Thoracic aorta (tissue), 2 donors: ENCODE data around the gene NAA80. TPM values are rescaled to one million over a fixed set of nuclear protein-coding genes. Genes with fewer than 3 reads are reported as not detected.
A peak's percentile ranks its signal among the peaks of the same experiment; 100 is the strongest.

Experiments used
- ATAC-seq: fragments of 150-250 bp; one replicate; pipeline ENCODE4 v1.8.0; 2017; ENCODE audit warnings: low read depth; ENCODE audit not compliant: insufficient number of reproducible peaks, low FRiP score
- DNase-seq: peaks from one replicate; pipeline ENCODE4 v3.0.0-alpha.2; 2020; ENCODE audit warnings: low spot score
- H3K27ac ChIP-seq, 2 donors: fragments of 200-600 bp; sonication (generic); 1 replicate in 1 of 2; 2 replicates in 1 of 2; pipeline ENCODE4 v1.5.1; 2016; ENCODE audit warnings: mild to moderate bottlenecking in 2 of 2, moderate library complexity in 2 of 2
- H3K27me3 ChIP-seq: fragments of 200-600 bp; sonication (generic); replicated peaks from 2 replicates; pipeline ENCODE4 v1.6.0; 2016; ENCODE audit warnings: mild to moderate bottlenecking; ENCODE audit not compliant: insufficient read depth
- H3K36me3 ChIP-seq: fragments of 200-600 bp; sonication (generic); one replicate; pipeline ENCODE4 v1.5.1; 2016
- H3K4me1 ChIP-seq, 2 donors: fragments of 200-600 bp; sonication (generic); 1 replicate in 1 of 2; 2 replicates in 1 of 2; pipeline versions ENCODE4 v1.5.1 to v1.6.0; 2016; ENCODE audit warnings: low read depth in 2 of 2, mild to moderate bottlenecking in 1 of 2; ENCODE audit not compliant: control insufficient read depth in 1 of 2
- H3K4me3 ChIP-seq: fragments of 200-600 bp; sonication (generic); 2 replicates; pipeline ENCODE4 v1.5.1; 2016; ENCODE audit warnings: mild to moderate bottlenecking
- H3K9me3 ChIP-seq: fragments of 200-600 bp; sonication (generic); 2 replicates; pipeline ENCODE4 v1.5.1; 2016
- total RNA-seq, 2 donors: library from RNA; depleted of rRNA; stranded (reverse); fragments of >200 nt; gene quantifications; one replicate each; pipeline versions ENCODE4 v1.1.0 to v1.2.3, GENCODE V29; 2016
- TF ChIP-seq, protein P1 (sequence below): fragments of 200-600 bp; sonication (generic); IDR thresholded peaks from one replicate; pipeline ENCODE4 v1.5.1; 2019; ENCODE audit warnings: antibody characterized with exemption

The NAA80 gene
- total RNA-seq, 2 donors from 2014 or later = 8.3 to 8.7 TPM

DNA sequence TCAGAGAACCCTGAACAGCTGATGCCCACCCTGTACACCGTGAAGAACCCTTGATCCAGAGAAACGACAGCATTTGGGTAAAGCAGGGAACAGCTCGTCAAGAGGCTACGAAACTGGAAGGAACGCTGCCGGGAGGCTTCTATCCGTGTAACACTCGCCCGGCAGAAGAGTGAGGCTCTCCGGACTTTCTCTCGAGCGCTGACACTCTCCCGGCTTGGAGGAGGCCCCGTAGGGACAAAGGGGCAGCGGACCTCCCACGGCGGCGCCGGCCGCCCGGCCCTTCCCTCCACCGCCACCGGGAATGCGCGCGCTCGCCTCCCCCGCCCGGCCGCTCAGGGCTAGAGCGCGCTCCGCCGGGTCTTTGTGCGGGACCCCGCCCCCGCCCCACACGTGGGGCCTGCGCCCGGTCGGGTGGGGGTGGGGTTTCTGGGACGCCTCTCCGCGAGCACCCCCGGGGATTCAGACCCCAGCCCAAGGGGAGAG lies 21.7 kb upstream of the NAA80 start:
- ATAC-seq (peak; percentile 27), DNase-seq (no peak)
- Histone ChIP-seq H3K9me3 (no peaks in the 10 kb centered on the region), H3K27me3 (no peaks in the 10 kb centered on the region), H3K4me1 (peaks cover 26 to 44% of the 10 kb centered on the region in 2 donors), H3K27ac (peak overlapping the region; percentile 91 to 97), H3K36me3 (peaks cover 6% of the 10 kb centered on the region), H3K4me3 (peak overlapping the region; percentile 73)
- TF ChIP-seq, protein P1, sequence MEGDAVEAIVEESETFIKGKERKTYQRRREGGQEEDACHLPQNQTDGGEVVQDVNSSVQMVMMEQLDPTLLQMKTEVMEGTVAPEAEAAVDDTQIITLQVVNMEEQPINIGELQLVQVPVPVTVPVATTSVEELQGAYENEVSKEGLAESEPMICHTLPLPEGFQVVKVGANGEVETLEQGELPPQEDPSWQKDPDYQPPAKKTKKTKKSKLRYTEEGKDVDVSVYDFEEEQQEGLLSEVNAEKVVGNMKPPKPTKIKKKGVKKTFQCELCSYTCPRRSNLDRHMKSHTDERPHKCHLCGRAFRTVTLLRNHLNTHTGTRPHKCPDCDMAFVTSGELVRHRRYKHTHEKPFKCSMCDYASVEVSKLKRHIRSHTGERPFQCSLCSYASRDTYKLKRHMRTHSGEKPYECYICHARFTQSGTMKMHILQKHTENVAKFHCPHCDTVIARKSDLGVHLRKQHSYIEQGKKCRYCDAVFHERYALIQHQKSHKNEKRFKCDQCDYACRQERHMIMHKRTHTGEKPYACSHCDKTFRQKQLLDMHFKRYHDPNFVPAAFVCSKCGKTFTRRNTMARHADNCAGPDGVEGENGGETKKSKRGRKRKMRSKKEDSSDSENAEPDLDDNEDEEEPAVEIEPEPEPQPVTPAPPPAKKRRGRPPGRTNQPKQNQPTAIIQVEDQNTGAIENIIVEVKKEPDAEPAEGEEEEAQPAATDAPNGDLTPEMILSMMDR = no peak

DNA sequence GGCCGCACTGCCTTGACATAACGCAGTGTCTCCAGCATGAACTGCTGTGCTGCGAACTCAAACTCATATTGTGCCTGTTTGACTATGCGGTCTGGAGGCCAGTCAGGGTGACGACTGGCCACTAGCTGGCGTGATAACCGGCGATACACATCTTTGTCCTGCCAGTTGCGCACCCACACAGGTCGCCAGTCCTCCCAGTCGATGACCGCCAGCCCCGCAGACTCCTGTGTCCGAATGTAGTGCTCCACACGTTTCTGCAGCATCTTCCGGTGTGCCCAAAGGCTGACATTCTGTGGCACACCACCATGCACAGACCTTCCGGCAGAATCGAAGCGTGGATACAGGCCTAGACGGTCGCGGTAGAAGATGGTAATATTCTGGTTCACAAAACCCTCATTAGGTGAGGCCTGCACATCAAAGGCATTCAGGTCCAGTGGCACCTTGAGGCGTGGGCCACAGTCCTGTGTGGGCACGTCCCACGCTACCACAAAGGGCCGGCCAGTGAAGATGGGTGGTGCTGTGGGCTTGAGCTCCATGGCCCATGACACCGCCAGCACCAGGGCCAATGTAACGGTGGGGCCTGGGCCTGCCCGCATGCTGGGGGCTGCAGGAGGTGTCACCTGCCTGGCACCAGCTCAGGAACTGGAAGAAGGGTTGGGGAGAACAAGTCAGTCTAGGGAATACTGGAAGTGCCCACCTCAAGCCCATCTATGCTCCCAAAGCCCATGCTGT lies 20.9 kb upstream of the NAA80 start:
- TF ChIP-seq, protein P1 = no peak
- Histone ChIP-seq H3K4me1 (peaks cover 26 to 44% of the 10 kb centered on the region in 2 donors), H3K27ac (peak overlapping the region; percentile 91 to 97), H3K27me3 (no peaks in the 10 kb centered on the region), H3K4me3 (peak overlapping the region; percentile 73), H3K36me3 (peaks cover 4% of the 10 kb centered on the region), H3K9me3 (no peaks in the 10 kb centered on the region)
- ATAC-seq (no peak), DNase-seq (no peak)

DNA sequence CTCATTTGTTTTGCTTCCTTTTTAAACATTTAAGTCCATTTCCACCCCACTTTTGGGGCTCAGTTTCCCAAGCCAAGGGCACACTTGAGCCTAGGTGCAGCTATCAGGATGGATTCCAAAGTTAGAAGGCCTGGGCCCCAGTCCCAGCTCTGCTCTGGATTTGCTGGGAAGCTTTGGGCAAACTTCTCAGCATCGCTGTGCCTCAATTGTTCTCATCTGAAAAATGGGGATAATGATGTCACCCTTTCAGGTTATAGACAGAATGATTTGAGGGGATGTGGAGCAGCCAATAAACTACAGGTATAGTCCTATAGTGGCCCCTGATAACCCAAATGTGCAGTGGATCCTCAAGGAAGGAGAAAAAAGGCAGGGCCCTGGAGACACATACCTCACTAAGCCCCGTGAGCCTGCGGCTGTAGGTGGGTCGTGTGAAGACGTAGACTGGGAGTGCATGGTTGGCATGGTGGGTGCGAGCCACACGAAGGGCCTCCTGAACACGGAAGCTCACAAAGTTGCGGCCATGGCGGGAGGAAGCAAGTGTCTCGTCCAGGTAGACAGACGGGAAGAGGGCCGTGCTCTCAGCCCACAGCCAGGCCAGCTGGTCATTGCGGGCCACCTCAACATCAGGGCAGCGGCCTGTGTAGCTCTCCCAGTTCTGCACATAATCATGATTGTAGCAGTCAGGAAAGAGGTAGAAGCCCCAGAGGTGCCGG lies 20.1 kb upstream of the NAA80 start:
- Histone ChIP-seq H3K9me3 (no peaks in the 10 kb centered on the region), H3K36me3 (peaks cover 4% of the 10 kb centered on the region), H3K4me1 (peaks cover 26 to 44% of the 10 kb centered on the region in 2 donors), H3K27ac (no peak overlapping the region), H3K27me3 (no peaks in the 10 kb centered on the region), H3K4me3 (peak overlapping the region; percentile 73)
- DNase-seq = no peak
- TF ChIP-seq, protein P1 = no peak
- ATAC-seq = no peak

DNA sequence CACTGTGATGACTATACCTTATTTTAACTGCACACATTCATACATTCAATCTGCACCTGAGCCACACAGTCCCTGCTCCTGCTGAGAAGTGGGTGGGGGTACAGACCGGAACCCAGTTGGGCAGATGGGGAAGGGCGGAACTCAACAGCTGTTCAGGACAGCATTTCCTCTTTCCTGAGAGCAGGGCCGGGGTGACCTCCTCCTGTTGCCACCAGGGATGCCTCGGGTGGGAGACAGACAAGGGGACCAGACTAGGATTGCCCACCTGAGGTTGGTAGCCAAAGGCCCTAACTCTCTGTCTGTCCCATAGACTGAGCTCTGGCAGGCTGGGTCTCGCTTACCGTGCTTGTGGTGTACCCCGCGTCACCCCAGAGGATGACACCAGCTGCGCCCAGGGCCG lies 19.4 kb upstream of the NAA80 start:
- no peak overlapping the region for H3K27ac ChIP-seq
- H3K36me3 ChIP-seq = peaks cover 4% of the 10 kb centered on the region
- H3K4me3 ChIP-seq = no peak overlapping the region

DNA sequence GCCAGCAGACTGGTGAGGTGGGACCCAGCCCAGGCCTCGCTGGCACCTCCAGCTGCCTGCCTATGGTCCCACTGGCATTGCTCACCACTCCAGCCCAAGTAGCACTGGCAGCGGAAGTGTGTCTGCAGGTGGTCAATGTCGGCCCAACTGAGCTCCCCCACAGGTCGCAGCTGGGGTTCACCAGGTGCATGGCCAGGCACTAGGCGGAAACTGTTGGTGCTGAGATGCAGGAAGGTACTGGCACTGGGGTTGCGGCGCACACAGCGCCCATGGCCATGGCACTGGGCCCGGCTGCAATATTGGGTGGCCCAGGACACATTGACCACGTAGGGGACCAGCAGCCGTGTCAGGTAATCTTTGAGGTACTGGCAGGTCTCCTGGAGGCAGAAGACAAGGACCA lies 19.0 kb upstream of the NAA80 start:
- H3K27me3 ChIP-seq = no peaks in the 10 kb centered on the region
- peaks cover 26 to 39% of the 10 kb centered on the region in 2 donors for H3K4me1 ChIP-seq
- no peak overlapping the region for H3K27ac ChIP-seq
- DNase-seq = no peak
- peaks cover 4% of the 10 kb centered on the region for H3K36me3 ChIP-seq
- TF ChIP-seq, protein P1 = no peak
- no peak for ATAC-seq
- H3K9me3 ChIP-seq = no peaks in the 10 kb centered on the region
- no peak overlapping the region for H3K4me3 ChIP-seq

More for the DNA sequence above, 19.4 kb upstream of the NAA80 start:
- Histone ChIP-seq H3K27me3 (no peaks in the 10 kb centered on the region), H3K4me1 (peaks cover 26 to 39% of the 10 kb centered on the region in 2 donors), H3K9me3 (no peaks in the 10 kb centered on the region)
- DNase-seq (no peak), ATAC-seq (no peak)
- TF ChIP-seq, protein P1 = no peak
